GM12878 (cell line): Measurements from ENCODE around the gene SELENOP. TPM values are rescaled to one million over a fixed set of nuclear protein-coding genes. Genes with fewer than 3 reads are reported as not detected.

ENCODE experiments used
- DPF2 ChIP-seq: fragments of 450-650 bp; IDR thresholded peaks from 2 replicates; pipeline ENCODE4 v1.6.1; 2017; ENCODE audit warnings: mild to moderate bottlenecking
- ESRRA ChIP-seq: IDR thresholded peaks from 2 replicates; pipeline ENCODE4 v1.6.1; 2012; ENCODE audit warnings: mild to moderate bottlenecking, low read length, improper control_type of control experiment
- GABPA ChIP-seq: IDR thresholded peaks from 2 replicates; pipeline ENCODE4 v1.6.1; 2014; ENCODE audit warnings: antibody characterized with exemption, low read depth, mild to moderate bottlenecking, inconsistent platforms
- MTA2 ChIP-seq: fragments of 450-650 bp; IDR thresholded peaks from 2 replicates; pipeline ENCODE4 v1.6.1; 2016; ENCODE audit warnings: low read depth, mild to moderate bottlenecking, moderate library complexity
- NBN ChIP-seq: fragments of 450-650 bp; IDR thresholded peaks from 2 replicates; pipeline ENCODE4 v1.6.1; 2016
- NR2F1 ChIP-seq: fragments of 450-650 bp; conservative IDR thresholded peaks from 2 replicates; pipeline ENCODE4 v1.6.1; 2017; ENCODE audit warnings: mild to moderate bottlenecking
- POLR2A ChIP-seq: IDR thresholded peaks from 2 replicates; pipeline ENCODE4 v1.6.1; 2011; ENCODE audit warnings: low read depth, mild to moderate bottlenecking, low read length
- RB1 ChIP-seq: fragments of 450-650 bp; formaldehyde crosslinking; IDR thresholded peaks from 2 replicates; pipeline ENCODE4 v1.6.1; 2017; ENCODE audit warnings: mild to moderate bottlenecking, borderline replicate concordance
- STAT1 ChIP-seq: fragments of 450-650 bp; conservative IDR thresholded peaks from 2 replicates; pipeline ENCODE4 v1.6.1; 2014; ENCODE audit warnings: antibody characterized with exemption, mild to moderate bottlenecking
- TBL1XR1 ChIP-seq: IDR thresholded peaks from 2 replicates; pipeline ENCODE4 v1.6.1; 2012; ENCODE audit warnings: low read depth, low read length, improper control_type of control experiment
- ZNF274 ChIP-seq: IDR thresholded peaks from one replicate; pipeline ENCODE4 v1.8.0; 2011; ENCODE audit not compliant: insufficient read length, insufficient read depth
- polyA plus RNA-seq, 11 experiments: library from polyadenylated mRNA; depleted of rRNA in 4 of 11; unstranded in 6 of 11; stranded (reverse) in 5 of 11; fragments of >200 nt; fragmentation: Nextera tagmentation in 4 of 11; fragmentation: Illumina TruSeq in 1 of 11; extraction: Ambion mirVana in 4 of 11; extraction: Trizol in 1 of 11; gene quantifications; 1 replicate in 1 of 11; 2 replicates in 10 of 11; pipeline versions ENCODE4 v1.2.1 to v1.2.3, GENCODE V29; 2011 to 2016; ENCODE audit warnings: inconsistent platforms in 2 of 11, missing spikeins in 2 of 11, low read depth in 1 of 11
- total RNA-seq, 4 experiments: library from RNA; depleted of rRNA in 3 of 4; stranded (reverse); fragments of >200 nt in 3 of 4; fragmentation: Illumina TruSeq in 1 of 4; extraction: Trizol in 1 of 4; gene quantifications; 2 replicates each; pipeline versions ENCODE4 v1.2.1 to v1.2.3, GENCODE V29; 2013 to 2021
- TF ChIP-seq, protein P1 (sequence below), 3 experiments: IDR thresholded peaks in 2 of 3; conservative IDR thresholded peaks in 1 of 3; 2 replicates each; pipeline ENCODE4 v1.5.1; 2011; ENCODE audit warnings: low read depth in 3 of 3, low read length in 3 of 3, mild to moderate bottlenecking in 3 of 3, control low read depth in 2 of 3, moderate library complexity in 2 of 3, inconsistent platforms in 1 of 3, mixed read lengths in 1 of 3; ENCODE audit not compliant: control insufficient read depth in 2 of 3, insufficient read depth in 1 of 3; ENCODE audit errors: extremely low read depth in 1 of 3
- TF ChIP-seq, protein P2 (sequence below): IDR thresholded peaks from 2 replicates; pipeline ENCODE4 v1.6.1; 2012; ENCODE audit warnings: improper control_type of control experiment, low read depth, low read length; ENCODE audit not compliant: insufficient replicate concordance
- TF ChIP-seq, protein P3 (sequence below): fragments of 450-650 bp; IDR thresholded peaks from 2 replicates; pipeline ENCODE4 v1.6.1; 2014; ENCODE audit warnings: mild to moderate bottlenecking
- TF ChIP-seq, protein P4 (sequence below): IDR thresholded peaks from 2 replicates; pipeline ENCODE4 v1.6.1; 2011; ENCODE audit warnings: low read depth, low read length, improper control_type of control experiment, borderline replicate concordance
- TF ChIP-seq, protein P5 (sequence below): fragments of 450-650 bp; IDR thresholded peaks from 2 replicates; pipeline ENCODE4 v1.6.1; 2017; ENCODE audit warnings: low read depth, mild to moderate bottlenecking, moderate library complexity

SELENOP gene
- total and polyA plus RNA-seq, 10 of the 15 experiments (the other 5 are each of a cell fraction or from before 2014, with no cell fraction given), result 0.08 to 5.1 (median 0.88) TPM; not detected in 3

DNA sequence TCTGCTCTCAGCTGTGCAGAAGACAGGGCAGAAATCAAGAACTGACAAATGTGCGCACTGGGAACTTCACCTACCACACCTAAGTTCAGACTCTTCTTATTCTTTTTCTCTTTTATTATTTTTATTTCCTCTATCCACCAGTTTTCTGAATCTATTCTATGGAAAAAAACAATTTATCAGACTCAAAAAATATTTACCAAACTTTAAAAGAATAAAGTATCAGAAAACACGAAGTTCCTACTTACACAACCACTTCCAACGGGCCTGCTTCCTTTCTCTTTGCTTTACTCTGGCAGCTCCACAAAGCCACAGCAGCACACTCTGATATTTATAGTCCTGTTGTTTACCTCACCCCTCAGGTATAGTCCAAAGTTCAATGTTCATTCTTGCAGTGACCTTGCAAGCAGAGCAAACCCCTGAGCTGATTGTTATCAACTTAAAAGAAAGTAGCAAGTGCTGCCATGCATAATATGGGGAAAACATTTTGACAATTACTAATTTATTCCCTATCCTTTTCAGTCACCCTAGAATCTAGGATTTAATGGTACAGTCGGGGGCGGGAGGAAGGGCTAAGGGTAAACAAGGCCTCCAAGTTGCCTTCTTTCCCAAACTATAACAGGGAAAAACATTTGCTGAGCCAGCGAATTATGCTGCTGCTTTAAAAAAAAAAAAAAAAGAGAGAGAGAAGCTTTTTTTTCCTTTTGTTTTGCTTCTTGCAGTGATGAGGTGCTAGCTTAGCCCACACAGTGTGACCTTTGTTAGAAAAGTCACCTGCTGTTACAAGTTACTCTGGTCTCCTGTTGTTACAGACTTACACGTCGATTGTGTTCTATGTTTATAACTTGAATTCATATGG lies at the start of gene SELENOP (continued):
- no peak for TF ChIP-seq STAT1
- no peak for TF ChIP-seq GABPA
- TF ChIP-seq RB1, result no peak
- TF ChIP-seq, protein P1, sequence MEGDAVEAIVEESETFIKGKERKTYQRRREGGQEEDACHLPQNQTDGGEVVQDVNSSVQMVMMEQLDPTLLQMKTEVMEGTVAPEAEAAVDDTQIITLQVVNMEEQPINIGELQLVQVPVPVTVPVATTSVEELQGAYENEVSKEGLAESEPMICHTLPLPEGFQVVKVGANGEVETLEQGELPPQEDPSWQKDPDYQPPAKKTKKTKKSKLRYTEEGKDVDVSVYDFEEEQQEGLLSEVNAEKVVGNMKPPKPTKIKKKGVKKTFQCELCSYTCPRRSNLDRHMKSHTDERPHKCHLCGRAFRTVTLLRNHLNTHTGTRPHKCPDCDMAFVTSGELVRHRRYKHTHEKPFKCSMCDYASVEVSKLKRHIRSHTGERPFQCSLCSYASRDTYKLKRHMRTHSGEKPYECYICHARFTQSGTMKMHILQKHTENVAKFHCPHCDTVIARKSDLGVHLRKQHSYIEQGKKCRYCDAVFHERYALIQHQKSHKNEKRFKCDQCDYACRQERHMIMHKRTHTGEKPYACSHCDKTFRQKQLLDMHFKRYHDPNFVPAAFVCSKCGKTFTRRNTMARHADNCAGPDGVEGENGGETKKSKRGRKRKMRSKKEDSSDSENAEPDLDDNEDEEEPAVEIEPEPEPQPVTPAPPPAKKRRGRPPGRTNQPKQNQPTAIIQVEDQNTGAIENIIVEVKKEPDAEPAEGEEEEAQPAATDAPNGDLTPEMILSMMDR (IDR thresholded peaks at IDR 0.05 in 2 of 3, conservative IDR thresholded peaks at IDR 0.05 in 1 of 3; ENCODE audit: control insufficient read depth in 2 of 3, extremely low read depth in 1 of 3, insufficient read depth in 1 of 3, low read depth in 3 of 3, low read length in 3 of 3), result no peak
- TF ChIP-seq NBN, result 0 out of 2 replicates have a peak, but pooled peaks have one; percentile 35
- TF ChIP-seq ESRRA, result peak; percentile 89; the same call in 1 of the 2 replicates
- no peak for TF ChIP-seq TBL1XR1
- TF ChIP-seq, protein P2, sequence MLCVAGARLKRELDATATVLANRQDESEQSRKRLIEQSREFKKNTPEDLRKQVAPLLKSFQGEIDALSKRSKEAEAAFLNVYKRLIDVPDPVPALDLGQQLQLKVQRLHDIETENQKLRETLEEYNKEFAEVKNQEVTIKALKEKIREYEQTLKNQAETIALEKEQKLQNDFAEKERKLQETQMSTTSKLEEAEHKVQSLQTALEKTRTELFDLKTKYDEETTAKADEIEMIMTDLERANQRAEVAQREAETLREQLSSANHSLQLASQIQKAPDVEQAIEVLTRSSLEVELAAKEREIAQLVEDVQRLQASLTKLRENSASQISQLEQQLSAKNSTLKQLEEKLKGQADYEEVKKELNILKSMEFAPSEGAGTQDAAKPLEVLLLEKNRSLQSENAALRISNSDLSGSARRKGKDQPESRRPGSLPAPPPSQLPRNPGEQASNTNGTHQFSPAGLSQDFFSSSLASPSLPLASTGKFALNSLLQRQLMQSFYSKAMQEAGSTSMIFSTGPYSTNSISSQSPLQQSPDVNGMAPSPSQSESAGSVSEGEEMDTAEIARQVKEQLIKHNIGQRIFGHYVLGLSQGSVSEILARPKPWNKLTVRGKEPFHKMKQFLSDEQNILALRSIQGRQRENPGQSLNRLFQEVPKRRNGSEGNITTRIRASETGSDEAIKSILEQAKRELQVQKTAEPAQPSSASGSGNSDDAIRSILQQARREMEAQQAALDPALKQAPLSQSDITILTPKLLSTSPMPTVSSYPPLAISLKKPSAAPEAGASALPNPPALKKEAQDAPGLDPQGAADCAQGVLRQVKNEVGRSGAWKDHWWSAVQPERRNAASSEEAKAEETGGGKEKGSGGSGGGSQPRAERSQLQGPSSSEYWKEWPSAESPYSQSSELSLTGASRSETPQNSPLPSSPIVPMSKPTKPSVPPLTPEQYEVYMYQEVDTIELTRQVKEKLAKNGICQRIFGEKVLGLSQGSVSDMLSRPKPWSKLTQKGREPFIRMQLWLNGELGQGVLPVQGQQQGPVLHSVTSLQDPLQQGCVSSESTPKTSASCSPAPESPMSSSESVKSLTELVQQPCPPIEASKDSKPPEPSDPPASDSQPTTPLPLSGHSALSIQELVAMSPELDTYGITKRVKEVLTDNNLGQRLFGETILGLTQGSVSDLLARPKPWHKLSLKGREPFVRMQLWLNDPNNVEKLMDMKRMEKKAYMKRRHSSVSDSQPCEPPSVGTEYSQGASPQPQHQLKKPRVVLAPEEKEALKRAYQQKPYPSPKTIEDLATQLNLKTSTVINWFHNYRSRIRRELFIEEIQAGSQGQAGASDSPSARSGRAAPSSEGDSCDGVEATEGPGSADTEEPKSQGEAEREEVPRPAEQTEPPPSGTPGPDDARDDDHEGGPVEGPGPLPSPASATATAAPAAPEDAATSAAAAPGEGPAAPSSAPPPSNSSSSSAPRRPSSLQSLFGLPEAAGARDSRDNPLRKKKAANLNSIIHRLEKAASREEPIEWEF, result no peak
- TF ChIP-seq POLR2A, result no peak
- 0 out of 2 replicates have a peak, but pooled peaks have one; percentile 30 for TF ChIP-seq DPF2
- TF ChIP-seq ZNF274, result no peak
- TF ChIP-seq, protein P3, sequence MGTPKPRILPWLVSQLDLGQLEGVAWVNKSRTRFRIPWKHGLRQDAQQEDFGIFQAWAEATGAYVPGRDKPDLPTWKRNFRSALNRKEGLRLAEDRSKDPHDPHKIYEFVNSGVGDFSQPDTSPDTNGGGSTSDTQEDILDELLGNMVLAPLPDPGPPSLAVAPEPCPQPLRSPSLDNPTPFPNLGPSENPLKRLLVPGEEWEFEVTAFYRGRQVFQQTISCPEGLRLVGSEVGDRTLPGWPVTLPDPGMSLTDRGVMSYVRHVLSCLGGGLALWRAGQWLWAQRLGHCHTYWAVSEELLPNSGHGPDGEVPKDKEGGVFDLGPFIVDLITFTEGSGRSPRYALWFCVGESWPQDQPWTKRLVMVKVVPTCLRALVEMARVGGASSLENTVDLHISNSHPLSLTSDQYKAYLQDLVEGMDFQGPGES, result no peak
- TF ChIP-seq, protein P4, sequence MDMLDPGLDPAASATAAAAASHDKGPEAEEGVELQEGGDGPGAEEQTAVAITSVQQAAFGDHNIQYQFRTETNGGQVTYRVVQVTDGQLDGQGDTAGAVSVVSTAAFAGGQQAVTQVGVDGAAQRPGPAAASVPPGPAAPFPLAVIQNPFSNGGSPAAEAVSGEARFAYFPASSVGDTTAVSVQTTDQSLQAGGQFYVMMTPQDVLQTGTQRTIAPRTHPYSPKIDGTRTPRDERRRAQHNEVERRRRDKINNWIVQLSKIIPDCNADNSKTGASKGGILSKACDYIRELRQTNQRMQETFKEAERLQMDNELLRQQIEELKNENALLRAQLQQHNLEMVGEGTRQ, result no peak
- 0 out of 2 replicates have a peak, but pooled peaks have one; percentile 28 for TF ChIP-seq MTA2
- TF ChIP-seq, protein P5, sequence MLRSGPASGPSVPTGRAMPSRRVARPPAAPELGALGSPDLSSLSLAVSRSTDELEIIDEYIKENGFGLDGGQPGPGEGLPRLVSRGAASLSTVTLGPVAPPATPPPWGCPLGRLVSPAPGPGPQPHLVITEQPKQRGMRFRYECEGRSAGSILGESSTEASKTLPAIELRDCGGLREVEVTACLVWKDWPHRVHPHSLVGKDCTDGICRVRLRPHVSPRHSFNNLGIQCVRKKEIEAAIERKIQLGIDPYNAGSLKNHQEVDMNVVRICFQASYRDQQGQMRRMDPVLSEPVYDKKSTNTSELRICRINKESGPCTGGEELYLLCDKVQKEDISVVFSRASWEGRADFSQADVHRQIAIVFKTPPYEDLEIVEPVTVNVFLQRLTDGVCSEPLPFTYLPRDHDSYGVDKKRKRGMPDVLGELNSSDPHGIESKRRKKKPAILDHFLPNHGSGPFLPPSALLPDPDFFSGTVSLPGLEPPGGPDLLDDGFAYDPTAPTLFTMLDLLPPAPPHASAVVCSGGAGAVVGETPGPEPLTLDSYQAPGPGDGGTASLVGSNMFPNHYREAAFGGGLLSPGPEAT, result peak; percentile 38; the same call in 1 of the 2 replicates
- 0 out of 2 replicates have a peak, but pooled peaks have one; percentile 46 for TF ChIP-seq NR2F1
